Hematopoietic multipotent progenitor cell treated with erythropoietin and hydrocortisone succinate and interleukin-3 and kit ligand, for 4 days (in vitro differentiated cells): ENCODE results near the gene NFATC1.

ENCODE experiments used
- DNase-seq: peaks from one replicate; pipeline ENCODE4 v3.0.0-alpha.2; 2015

Gene NFATC1

GRCh38 chr18:79405781-79406575 lies 10.2 kb downstream of the NFATC1 start:
- peak; percentile 88 for DNase-seq

GRCh38 chr18:79406708-79407107 lies 11.0 kb downstream of the NFATC1 start:
- no peak for DNase-seq

- DNase-seq, result no peak
These were observed 13.6 kb downstream of the NFATC1 start for GRCh38 chr18:79409313-79409712.

DNA sequence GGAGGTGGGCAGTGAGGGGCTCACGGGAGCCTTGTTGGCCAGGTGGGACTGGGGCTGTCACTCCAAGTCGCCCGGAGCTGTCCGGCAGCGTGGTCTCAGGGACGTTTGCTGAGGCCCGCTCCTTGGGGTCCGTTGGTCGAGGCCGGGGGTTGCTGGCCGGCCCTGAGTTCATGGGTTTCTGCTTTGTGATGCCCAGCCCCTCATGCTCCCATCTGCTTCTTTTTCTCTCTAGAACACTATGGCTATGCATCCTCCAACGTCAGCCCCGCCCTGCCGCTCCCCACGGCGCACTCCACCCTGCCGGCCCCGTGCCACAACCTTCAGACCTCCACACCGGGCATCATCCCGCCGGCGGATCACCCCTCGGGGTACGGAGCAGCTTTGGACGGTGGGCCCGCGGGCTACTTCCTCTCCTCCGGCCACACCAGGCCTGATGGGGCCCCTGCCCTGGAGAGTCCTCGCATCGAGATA lies 14.5 kb downstream of the NFATC1 start:
- DNase-seq, result no peak

- no peak for DNase-seq
These were observed 15.2 kb downstream of the NFATC1 start for GRCh38 chr18:79410731-79411613.

DNA sequence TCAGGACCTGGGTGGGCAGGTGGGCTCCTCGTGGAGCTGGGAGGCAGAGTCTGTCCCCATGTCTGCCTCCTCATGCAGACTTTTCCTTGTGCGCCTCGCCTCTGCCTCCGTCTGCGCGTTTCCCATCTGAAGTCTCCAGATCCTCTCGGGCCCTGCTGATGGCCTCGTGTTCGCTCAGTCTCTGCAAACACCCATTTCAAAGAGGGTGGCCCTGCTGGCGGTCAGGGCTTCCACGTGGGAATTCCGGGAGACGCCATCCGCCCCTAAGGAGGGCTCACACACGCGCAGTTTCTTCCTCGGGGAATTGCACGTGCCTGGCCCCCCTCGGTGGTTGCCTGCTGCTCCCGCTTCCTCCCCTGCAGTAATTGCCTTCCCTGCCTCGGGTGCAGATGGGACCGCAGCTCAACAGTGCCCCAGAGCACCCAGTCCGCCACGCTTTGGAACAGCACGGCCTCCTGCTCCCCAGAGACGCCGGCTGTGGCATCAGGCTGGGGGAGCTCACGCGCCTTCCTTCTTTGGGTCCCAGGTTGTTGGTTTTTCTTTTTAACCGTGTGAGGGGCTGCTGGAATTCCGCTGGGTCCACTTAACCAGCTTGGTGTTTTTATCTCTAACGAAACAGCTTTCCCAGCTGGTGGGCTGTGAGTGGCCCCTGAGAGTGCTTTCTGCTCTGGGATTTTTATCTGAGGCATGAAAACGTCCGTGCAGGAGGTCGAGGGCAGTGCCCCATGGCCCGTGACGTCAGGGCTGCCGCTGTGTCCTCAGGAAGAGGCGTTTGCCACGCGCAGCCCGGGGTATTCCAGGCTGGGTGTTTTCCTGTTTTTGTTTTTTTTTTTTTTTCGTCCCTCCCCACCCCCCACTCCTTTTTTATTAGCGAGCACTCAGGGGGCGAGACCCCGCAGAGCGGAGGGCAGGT lies 16.1 kb downstream of the NFATC1 start:
- no peak for DNase-seq

DNA sequence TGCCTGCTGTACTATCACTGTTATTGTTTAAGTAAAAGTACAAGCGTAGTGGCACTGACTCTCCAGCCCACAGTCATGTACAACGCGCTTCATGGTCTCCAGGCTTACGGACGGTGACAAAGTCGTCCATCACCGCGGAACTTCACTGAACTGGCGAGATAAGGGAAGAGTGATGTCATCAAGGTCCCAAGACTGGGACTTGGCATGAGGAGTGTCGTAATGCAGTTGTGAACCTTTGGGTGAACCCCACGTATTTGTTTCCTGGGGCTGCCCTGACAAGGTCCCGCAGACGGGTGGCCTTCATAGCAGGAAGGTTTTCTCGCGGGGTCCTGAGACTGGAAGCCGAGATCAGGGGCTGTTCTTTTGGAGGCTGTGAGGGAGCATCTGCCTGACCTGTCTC lies 17.3 kb downstream of the NFATC1 start:
- peak; percentile 31 for DNase-seq

DNA sequence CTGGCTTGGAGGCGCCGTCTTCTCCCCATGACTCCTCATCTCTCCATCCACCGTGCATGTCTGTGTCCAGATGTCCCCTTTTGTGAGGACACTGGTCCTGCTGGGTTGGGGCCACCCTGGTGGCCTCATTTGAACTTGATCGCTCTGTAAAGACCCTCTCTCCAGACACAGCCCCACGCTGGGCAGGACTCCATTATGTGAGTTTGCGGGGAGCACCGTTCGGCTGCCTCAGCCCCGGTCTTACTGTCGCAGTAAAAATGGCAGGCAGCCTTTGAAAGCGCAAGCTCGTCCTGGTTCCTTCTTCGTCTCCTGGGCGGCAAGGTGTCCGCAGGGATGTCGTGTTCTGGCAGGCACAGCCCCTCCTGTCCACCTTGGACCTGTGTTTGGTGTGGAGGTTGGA lies 17.7 kb downstream of the NFATC1 start:
- no peak for DNase-seq

- DNase-seq, result no peak
These were observed 18.2 kb downstream of the NFATC1 start for GRCh38 chr18:79413901-79414300.

DNA sequence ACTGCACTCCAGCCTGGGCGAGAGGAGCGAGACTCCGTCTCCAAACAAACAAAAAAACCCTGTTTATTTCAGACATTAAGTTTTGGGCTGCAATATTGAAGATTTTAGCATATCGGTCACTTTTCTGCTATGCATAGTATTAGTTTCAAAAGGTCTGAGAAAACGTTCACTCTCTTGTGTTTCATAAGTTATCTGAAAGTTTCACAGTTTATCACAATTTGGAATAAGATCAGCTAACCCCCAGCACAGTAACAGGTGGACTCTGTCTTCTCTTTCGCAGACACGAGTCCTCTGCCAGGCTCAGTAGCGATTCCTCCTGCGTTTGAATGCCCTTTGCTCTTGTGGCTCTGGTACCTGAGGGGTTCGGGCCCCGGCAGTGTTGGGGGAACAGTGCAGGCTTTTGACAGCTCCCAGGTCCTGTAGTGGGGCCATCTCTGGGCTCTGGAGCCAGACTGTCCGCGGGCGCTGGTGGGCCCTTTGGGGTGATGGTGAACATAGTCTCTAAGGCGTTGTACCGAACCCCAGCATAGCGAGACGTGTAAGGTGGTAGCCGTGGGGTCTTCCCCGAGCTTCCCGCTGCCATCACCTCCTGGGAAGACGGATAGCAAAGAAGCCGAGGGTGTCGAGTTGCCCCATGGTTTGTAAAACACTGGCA lies 20.4 kb downstream of the NFATC1 start:
- DNase-seq, result no peak

GRCh38 chr18:79416677-79417052 lies 20.9 kb downstream of the NFATC1 start:
- no peak for DNase-seq

DNA sequence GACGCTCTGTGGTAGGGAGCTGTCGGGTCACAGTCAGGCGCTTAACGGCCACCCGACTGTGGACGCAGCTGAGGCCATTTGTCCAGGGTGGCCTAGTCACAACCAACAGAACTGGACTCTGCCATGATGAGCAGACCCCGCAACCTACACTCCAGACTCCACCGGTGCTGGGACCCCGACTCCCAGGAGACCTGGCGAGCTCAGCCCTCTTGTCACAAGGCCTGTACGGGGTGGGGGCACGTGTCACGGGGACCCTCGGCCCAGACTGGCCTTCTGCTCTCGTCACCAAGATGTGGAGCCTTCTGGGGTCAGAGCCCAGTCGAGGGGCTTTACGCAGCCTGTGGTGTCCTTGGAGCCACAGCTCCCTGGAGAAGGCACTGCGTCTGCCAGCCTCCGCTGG lies 22.5 kb downstream of the NFATC1 start:
- DNase-seq, result no peak

GRCh38 chr18:79418642-79419041 lies 22.9 kb downstream of the NFATC1 start:
- no peak for DNase-seq

DNA sequence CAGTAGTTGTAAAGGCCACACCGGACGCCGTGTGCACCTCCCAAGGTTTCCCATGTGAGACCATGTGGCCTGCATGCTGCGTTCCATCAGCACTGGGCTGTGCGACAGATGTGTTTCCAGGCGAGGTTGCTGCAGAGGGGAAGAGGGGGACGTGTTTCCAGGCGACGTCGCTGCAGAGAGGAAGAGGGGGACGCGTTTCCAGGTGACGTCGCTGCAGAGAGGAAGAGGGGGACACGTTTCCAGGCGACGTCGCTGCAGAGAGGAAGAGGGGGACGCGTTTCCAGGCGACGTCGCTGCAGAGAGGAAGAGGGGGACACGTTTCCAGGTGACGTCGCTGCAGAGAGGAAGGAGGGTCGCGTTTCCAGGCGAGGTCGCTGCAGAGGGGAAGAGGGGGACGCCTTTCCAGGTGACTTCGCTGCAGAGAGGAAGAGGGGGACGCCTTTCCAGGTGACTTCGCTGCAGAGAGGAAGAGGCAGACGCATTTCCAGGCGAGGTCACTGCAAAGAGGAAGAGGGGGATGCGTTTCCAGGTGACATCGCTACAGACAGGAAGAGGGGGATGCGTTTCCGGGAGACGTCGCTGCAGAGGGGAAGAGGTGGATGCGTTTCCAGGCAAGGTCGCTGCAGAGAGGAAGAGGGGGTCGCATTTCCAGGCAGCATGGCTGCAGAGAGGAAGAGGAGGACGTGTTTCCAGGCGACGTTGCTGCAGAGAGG lies 24.5 kb downstream of the NFATC1 start:
- DNase-seq, result no peak

DNA sequence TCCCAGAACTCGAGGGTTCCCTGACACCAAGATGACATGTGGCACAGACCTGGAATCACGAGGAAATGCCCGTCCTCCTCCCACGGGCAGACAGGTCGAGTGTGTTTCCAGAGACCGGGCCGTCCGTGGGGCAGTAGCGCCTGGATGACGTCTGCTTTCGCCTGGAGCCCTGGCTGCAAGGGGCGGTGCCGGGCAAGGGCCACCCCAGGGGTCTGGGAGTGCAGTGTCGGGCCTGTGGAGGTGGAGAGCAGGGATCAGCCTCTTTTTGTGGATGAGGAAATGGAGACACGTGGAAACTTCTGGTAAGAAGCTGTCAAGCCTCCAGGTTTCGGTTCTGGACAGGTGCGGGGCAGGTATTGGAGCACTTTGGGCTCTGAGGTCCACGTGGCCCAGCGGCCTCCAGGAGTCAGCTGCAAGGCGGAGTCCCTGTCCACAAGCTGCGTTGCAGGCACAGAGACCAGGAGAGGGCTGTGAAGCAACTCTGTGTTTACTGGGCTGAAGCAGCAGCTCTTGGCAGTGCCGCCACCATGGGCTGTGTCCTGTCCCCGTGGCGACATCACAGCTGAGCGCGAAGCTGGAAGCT lies 25.6 kb downstream of the NFATC1 start:
- no peak for DNase-seq

DNA sequence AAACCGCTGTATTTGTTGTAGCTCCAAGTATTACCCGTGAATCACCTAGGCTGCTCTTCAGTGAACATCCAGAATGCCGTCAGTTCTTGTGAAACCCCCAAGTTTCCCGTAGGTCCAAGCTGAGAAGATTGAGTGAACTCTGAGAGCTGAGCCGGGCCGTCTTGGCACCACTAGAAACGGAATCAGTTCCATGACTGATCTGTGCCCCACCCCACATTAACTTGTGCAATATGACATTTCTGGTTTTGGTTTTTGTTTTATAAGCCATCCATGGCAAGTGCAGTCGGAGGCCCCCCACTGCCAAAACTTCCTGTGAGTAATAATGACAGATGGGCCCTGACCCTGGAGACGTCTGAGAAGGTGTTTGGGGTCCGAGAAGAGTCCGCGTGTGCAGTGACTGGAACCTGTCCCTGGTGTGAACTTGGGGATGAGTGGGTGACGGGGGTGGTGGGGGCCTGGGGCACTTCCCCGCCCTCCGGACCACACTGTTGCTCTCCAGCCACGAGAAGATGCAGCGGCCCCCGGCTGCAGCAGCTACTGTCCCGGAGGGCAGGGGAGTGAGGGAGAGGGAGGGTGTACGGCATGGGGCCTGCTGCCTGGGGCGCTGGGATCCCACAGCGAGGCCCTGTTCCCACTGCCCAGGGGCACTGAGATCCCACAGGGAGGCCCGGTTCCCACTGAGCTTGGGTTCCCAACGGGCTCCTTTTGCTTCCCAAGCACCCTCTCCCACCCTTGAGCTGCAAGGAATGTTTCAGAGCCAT lies 26.5 kb downstream of the NFATC1 start:
- DNase-seq, result no peak

GRCh38 chr18:79422783-79423165 lies 27.0 kb downstream of the NFATC1 start:
- no peak for DNase-seq

DNA sequence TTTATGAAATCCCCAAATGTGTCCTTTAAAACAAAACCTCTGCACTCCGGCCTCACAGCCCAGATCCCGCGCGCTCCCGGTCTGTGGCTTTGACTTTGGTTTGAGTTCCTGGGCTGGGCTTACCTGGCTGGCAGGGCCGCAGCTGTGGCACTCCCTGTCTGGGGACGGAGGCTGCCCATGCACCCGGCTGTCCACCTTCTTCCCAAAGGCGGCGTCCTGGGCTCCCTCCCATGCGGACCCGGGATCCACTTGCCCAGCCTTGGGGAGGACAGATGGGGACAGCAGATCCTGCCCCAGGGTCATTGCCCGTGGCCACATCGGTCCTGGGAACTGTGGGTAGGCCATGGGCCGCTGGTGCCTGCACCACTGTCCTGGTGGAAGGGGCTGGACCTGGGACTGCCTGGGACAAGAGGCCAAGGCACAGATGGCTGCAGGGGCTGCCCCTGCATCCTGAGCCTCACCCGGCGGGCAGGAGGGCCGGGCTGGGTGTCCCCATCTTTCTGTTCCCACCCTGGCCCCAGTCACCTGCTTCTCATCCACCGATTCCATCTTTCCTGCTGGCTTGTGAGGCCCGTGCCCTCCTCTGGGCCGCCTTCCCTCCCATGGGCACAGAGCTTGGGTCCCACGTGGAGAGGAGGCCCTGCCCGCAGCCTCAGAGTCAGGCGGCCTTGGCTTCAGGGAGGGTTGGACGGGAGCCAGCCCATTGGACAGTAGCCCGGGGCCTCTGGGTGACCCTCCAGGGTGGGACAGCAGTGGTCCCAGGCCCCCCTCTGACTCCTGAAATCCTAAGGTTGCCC lies 27.7 kb downstream of the NFATC1 start:
- DNase-seq, result no peak

DNA sequence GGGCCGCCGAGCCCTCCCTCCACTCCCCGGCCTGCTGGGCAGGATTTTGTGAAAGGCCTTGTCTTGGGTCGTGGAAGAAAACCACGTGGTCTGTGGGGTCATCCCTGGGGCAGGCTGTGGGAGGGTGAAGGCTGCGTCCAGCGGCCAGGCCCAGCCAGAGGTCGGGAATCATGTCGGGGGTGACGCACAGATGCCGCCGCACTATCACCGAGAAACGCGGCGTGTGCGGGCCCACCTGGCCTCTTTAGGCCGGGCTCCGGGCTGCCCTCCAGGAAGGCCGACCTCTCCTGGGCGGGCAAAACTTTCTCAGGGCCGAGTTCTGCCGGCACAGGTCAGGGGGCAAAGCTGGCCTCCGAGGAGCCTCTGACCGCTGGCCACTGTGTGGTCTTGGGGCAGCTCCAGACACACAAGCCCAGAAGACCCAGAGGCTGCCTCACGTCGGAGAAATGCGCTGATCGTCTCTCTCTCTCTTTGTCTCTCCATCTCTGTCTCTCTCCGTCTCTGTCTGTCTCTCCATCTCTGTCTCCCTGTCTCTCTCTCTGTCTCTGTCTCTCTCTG lies 28.4 kb downstream of the NFATC1 start:
- DNase-seq, result no peak
